Measurements from ENCODE around the gene FBN3. TPM values are rescaled to one million over a fixed set of nuclear protein-coding genes. Genes with fewer than 3 reads are reported as not detected.

FBN3 gene
- polyA plus RNA-seq, 1 of the 3 experiments (the other 2 are of a cell fraction): not detected

DNA sequence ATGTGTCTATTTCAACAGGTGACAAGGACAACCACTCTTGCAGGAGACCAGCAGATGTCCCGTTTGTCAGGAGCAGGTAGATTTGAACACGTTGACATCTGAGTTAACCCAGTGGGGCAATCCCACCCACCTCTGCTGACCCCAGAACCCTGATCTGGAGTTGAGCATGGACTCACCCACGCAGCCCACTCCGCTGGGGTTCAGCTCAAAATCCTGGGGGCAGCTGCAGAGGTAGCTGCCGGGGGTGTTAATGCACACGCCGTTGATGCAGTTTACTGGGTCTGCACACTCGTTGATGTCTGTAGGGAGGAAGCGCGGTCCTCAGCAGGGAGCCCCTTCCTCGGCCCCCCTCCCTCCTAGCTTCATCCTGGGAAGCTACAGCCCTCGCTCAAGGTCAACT is 39.9 kb downstream of the FBN3 start:
- H3K9me2 ChIP-seq: no peaks in the 10 kb centered on the region
- TF ChIP-seq, protein P1, sequence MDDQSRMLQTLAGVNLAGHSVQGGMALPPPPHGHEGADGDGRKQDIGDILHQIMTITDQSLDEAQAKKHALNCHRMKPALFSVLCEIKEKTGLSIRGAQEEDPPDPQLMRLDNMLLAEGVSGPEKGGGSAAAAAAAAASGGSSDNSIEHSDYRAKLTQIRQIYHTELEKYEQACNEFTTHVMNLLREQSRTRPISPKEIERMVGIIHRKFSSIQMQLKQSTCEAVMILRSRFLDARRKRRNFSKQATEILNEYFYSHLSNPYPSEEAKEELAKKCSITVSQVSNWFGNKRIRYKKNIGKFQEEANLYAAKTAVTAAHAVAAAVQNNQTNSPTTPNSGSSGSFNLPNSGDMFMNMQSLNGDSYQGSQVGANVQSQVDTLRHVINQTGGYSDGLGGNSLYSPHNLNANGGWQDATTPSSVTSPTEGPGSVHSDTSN (IDR thresholded peaks at IDR 0.05): no peak
- TF ChIP-seq RFX5 (IDR thresholded peaks at IDR 0.05; ENCODE audit: low read length) (no peak), POLR2AphosphoS5 (IDR thresholded peaks at IDR 0.05; ENCODE audit: low read depth, low read length) (no peak), TEAD4 (IDR thresholded peaks at IDR 0.05; ENCODE audit: borderline replicate concordance, insufficient read depth) (no peak), FOXM1 (IDR thresholded peaks at IDR 0.05; ENCODE audit: low read depth) (no peak), SIN3A (IDR thresholded peaks at IDR 0.05; ENCODE audit: borderline replicate concordance, low read depth, low read length) (no peak), RAD21 (IDR thresholded peaks at IDR 0.05; ENCODE audit: low read length) (no peak), EZH2phosphoT487 (IDR thresholded peaks at IDR 0.05; ENCODE audit: borderline replicate concordance, low read depth) (no peak), GATA2 (CRISPR knock-in tag; IDR thresholded peaks at IDR 0.05) (no peak), GABPA (IDR thresholded peaks at IDR 0.05; ENCODE audit: low read depth) (no peak), ELF1 (IDR thresholded peaks at IDR 0.05) (no peak)
- TF ChIP-seq, protein P2, sequence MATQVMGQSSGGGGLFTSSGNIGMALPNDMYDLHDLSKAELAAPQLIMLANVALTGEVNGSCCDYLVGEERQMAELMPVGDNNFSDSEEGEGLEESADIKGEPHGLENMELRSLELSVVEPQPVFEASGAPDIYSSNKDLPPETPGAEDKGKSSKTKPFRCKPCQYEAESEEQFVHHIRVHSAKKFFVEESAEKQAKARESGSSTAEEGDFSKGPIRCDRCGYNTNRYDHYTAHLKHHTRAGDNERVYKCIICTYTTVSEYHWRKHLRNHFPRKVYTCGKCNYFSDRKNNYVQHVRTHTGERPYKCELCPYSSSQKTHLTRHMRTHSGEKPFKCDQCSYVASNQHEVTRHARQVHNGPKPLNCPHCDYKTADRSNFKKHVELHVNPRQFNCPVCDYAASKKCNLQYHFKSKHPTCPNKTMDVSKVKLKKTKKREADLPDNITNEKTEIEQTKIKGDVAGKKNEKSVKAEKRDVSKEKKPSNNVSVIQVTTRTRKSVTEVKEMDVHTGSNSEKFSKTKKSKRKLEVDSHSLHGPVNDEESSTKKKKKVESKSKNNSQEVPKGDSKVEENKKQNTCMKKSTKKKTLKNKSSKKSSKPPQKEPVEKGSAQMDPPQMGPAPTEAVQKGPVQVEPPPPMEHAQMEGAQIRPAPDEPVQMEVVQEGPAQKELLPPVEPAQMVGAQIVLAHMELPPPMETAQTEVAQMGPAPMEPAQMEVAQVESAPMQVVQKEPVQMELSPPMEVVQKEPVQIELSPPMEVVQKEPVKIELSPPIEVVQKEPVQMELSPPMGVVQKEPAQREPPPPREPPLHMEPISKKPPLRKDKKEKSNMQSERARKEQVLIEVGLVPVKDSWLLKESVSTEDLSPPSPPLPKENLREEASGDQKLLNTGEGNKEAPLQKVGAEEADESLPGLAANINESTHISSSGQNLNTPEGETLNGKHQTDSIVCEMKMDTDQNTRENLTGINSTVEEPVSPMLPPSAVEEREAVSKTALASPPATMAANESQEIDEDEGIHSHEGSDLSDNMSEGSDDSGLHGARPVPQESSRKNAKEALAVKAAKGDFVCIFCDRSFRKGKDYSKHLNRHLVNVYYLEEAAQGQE (IDR thresholded peaks at IDR 0.05; ENCODE audit: low read depth, low read length): no peak
- TF ChIP-seq, protein P3, sequence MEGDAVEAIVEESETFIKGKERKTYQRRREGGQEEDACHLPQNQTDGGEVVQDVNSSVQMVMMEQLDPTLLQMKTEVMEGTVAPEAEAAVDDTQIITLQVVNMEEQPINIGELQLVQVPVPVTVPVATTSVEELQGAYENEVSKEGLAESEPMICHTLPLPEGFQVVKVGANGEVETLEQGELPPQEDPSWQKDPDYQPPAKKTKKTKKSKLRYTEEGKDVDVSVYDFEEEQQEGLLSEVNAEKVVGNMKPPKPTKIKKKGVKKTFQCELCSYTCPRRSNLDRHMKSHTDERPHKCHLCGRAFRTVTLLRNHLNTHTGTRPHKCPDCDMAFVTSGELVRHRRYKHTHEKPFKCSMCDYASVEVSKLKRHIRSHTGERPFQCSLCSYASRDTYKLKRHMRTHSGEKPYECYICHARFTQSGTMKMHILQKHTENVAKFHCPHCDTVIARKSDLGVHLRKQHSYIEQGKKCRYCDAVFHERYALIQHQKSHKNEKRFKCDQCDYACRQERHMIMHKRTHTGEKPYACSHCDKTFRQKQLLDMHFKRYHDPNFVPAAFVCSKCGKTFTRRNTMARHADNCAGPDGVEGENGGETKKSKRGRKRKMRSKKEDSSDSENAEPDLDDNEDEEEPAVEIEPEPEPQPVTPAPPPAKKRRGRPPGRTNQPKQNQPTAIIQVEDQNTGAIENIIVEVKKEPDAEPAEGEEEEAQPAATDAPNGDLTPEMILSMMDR (IDR thresholded peaks at IDR 0.05): no peak
- TF ChIP-seq, protein P4, sequence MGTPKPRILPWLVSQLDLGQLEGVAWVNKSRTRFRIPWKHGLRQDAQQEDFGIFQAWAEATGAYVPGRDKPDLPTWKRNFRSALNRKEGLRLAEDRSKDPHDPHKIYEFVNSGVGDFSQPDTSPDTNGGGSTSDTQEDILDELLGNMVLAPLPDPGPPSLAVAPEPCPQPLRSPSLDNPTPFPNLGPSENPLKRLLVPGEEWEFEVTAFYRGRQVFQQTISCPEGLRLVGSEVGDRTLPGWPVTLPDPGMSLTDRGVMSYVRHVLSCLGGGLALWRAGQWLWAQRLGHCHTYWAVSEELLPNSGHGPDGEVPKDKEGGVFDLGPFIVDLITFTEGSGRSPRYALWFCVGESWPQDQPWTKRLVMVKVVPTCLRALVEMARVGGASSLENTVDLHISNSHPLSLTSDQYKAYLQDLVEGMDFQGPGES (IDR thresholded peaks at IDR 0.05; ENCODE audit: low read depth, low read length): no peak
- no peaks in the 10 kb centered on the region for H3K79me2 ChIP-seq (ENCODE audit: insufficient read depth)
- H3K9ac ChIP-seq: no peak overlapping the region
- H4K20me1 ChIP-seq (ENCODE audit: insufficient read depth): no peaks in the 10 kb centered on the region
- 22% methylated on average over 6 of the region's 12 CpGs for whole genome bisulfite sequencing (ENCODE audit: low lambda C conversion rate)
- no peak overlapping the region for H2AFZ ChIP-seq (ENCODE audit: low read depth)
- POLR2A ChIA-PET: no interaction called here
- H3K4me1 ChIP-seq (ENCODE audit: control insufficient read depth in 1 of 2, insufficient read depth in 2 of 2, low read depth in 1 of 2, low read length in 1 of 2): no peaks in the 10 kb centered on the region
- no peaks in the 10 kb centered on the region for H3K27me3 ChIP-seq (ENCODE audit: insufficient read depth)
- no peak overlapping the region for H3K27ac ChIP-seq (ENCODE audit: low read depth in 2 of 2, low read length in 1 of 2)
- H3F3A ChIP-seq (replicated peaks; ENCODE audit: insufficient read depth): no peaks in the 10 kb centered on the region
- no peaks in the 10 kb centered on the region for H3K36me3 ChIP-seq (replicated peaks in 1 of 2; ENCODE audit: control insufficient read depth in 1 of 2, insufficient read depth in 2 of 2, low read length in 1 of 2)
- CTCF ChIA-PET: interaction anchor here (0.6 kb wide), 1 partner anchor 78 kb away, joined by 3 read pairs; no protein-coding TSS in a partner anchor
- no peak overlapping the region for H3K4me2 ChIP-seq
- no peak overlapping the region for H3K4me3 ChIP-seq (ENCODE audit: low read depth in 2 of 2, low read length in 1 of 2)
- no peaks in the 10 kb centered on the region for H3K9me3 ChIP-seq
- no peak for DNase-seq
